Islet precursor cell (in vitro differentiated cells): ENCODE data around the gene SCEL.
A peak's percentile ranks its signal among the peaks of the same experiment; 100 is the strongest.

Source experiments
- DNase-seq: peaks from one replicate; pipeline ENCODE4 v3.0.0-alpha.2; 2018

Gene SCEL

DNA sequence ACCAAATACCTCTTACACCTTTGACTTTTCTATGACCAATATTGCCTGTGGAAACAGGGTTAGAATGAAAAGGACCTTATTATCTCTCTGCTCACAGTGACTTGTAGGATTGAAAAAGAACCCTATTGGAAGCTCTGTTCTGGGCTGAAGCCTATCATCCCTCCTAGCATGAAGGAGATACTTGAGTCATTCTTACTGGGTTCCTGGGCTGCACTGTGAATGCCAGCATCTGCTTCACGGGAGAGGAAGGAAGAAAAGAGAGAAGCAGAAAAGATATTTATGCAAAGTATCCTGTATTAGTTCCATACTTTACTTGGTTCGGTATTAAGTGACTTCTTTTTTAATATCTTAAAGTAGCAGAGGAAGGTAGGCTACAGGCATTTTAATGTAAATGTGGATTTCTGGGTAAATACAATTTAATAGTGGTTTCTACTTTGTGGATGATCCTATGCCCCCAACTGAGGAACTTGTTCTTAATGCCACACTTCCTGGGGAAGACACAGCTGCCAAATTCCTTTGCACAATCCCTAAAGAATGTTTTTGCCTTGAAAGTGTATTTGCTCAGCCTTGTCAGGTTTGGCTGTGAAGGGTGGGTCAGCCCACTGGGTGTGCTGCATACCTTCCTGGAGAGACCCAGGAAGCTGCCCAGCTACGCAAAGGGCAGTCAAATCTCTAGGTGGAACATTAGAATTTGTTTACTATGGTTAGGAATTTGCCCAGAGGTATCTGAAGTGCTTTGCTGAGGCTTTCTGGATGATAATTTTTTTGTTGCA, 13.7 kb upstream of the SCEL start:
- DNase-seq = peak; percentile 72

DNA sequence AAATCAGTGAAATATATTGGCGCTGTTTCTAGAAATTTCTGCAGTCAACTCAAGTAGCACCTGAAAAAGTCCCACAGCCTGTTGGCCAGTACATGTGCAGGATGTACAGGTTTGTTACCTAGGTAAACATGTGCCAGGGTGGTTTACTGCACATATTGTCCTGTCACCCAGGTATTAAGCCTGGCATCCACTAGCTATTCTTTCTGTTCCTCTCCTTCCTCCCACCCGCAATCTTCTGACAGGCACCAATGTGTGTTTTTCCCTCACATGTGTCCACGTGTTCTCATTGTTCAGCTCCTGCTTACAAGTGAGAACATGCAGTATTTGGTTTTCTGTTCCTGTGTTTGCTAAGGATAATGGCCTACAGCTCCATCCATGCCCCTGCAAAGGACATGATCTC, 13.1 kb upstream of the SCEL start:
- DNase-seq = no peak

DNA sequence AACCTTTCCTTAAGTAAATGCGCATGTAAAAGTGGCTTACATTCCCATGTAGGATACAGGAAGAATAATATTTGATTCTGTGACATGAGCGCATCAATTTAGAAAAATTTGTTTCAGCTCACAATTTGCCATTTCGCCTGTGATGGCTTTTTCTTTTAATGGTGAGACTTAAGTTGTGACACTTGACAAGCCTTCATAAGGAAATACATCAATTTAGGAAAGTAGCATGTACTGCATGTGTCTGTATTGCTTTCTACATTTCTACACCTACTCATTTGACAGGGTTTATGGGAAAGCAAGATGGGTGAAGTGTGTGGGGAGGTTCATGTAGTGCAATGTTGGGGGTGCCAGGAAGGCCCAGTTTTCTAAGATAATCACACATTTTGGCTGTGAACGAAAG, 12.1 kb upstream of the SCEL start:
- no peak for DNase-seq

DNA sequence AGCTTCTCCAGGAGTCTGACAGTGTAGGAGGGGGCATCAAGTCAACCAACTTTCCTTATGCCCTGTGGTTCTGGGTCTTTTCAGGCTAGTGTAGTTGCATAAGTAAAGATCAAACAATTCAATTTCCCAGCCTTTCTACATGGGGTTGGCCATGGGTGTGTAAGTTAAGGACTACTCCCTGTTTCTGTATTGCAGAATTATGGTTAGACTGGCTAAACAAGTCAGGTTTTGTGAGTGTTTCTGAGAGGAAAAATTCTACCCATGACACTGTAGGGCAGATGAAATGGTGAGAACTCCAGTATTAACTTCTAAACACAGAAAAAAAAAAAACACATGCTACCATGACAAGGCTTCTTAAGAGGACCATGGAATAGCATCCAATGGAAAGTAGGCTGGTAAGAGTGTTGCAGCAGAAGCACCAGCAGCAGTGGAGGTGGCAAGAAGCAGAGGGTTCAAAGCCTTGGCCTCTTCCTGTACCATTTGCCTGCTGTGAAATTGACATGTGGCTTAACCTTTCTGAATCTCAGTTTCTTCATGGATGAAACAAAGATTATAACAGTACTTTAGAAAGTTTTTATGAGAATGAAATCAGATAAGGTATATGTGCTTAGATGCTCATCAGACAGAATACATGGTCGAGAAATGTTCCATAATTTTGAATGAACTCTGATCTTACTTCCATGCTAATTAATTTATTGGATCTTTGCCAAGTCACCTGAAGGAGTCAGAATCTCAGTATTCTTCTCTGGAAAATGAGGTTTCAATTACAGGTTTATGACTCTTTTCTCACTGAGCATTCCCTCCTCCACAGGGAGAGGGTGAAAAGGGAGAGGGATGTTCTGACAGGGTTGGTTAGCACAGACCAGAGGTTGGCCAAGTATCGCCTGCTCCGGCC, 11.4 kb upstream of the SCEL start:
- DNase-seq = no peak

DNA sequence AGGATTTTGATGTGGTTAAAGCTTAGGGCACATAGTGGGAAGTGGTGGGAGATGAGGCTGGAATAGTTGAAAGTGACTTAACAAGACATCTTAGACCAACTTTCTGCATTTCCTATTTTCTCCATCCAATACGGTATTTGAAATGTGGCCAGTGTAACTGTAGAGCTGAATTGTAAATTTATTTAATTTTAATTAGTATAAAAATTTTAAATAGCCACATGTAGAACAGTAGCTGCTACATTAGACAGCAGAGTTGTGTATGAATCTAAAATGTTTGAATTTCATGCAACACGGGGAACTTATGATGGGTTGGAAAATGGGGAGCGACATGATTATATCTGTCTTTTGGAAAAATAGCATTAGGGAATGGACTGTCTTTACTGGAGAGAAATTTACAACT, 7.1 kb upstream of the SCEL start:
- DNase-seq = no peak

DNA sequence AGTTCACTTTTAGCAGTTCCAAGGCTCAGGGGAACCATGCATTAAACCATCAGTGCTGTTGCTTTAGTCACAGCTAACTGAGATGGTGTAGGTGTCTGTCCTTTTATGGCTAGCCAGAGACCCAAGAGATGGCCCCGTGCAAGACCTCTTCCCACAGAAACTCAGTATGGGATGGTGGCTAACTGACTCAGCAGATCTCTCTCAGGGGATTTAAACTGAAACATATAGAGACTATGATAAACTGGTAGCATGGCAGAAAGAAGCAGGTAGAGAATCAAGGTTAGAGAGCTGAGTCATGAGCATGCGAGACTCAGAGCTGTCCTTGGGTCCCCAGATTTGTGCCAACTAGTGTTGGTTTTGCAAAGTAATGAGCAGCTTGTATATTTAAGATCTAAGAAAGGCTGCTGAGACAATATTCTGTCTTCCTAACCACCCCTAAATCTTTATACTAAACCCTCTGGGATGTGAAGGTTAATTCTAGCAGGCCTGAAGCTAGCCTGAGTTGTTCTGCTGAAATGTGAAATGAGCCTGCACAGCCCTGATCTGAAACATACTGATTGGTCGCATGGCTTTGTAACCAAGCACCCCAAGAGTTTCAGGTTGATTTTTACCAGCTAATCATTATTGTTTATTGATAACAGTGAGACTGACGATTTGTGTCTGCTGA, 6.5 kb upstream of the SCEL start:
- no peak for DNase-seq

DNA sequence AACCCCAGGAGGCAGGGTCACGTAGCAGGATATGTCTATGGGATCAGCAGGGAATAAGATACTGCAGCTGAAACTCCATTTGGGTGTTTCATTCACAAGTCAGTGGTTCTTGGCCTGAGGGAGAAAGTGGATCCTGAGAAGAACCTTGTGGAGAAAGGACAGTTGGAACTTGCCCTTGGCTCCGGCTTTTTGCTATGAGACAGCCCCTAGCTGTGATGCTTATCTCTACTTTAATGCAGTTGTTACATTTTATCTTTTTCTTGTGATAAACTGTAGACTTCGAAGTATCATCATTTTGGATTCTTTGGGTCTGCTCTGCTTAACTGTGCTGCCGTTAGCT, 6.0 kb upstream of the SCEL start:
- no peak for DNase-seq

DNA sequence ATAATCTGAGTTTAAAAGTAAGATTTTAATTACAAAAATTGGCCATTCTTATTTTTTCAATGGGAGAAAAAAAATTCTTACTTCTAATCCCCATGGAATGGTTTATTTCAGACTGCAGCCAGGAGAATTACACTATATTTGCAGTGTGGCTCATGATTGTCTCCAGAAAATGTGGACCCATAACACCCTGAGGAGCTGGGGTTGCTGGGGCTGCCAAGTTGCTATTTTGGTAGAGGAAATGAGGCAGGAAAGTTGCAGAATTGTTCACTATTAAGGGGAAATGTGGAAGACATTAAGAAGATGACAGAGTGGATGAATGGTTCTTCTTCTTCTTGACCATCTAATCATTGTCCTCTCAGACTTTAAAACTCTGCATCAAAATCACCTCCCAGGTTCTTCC, 4.6 kb upstream of the SCEL start:
- DNase-seq = no peak

DNA sequence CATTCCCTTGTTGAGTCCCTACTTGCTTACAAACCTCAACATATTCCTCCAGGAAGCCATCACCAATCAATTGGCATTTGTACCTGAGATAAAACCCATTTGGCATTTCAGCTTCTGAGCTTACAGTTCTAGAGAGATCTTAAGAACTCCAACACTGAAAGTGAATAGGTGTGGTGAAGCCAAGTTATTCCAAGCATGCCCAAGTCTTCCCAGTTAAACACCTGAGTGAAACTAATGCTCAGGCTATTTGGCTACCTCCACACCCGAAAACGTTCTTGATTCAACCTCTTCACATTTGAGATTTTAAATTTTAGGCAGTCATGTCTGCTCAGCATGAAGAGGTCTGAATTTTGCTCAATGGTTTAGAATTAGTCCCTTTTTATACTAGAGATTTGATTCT, 2.5 kb upstream of the SCEL start:
- DNase-seq = no peak

DNA sequence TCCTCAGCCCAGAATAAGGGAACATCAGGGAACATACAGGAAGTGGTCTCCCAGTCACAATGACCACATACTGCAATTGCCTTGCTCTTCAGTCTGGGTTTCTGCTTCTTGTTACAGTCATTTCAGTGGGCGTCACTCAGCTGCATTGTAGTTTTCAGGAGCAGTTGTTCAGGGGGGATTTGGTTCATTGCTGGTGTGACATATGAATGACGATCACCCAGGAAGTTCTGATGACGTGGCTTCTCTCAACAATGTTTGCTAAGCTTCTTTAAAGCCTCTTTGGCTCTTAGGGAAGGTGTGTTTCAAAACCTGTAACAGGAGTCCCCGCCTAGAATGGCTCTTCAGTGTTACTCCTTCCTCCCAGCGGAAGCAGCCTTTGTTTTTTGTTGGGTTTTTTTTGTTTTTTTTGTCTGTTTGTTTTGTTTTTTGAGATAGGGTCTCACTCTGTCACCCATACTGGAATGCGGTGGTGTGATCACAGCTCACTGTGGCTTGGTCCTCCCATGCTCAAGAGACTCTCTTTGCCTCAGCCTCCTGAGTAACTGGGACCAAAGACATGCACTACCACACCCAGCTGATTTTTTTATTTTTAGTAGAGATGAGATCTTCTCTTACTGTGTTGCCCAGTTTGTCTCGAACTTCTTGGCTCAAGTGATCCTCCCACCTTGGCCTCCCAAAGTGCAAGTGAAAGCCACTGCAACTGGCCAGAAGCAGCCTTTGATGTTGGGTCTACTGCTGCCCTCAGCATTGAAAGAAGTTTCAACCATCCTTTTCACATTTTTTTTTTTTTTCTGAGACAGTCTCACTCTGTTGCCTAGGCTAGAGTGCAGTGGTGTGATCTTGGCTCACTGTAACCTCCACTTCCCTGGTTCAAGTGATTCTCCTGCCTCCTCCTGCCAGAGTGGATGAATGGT, 1.4 kb upstream of the SCEL start:
- DNase-seq = no peak

DNA sequence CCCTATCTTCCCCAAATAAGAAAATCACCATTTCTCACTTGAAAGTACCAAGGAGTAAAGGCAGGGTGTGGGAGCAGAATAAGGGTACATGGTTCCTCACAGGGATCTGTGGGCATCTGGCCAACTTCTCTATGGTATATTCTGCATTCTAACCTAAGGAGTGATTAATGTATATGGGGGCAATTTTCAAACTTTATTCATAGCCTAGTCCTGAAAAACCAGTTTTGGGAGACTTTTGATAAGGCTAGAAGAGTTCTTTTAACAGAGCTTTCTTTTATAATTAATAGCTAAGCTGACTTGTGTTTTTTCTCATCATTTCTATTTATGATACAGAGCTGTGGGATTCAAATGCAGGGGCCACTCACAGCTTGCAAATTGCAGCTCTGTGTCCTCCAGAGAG, 852 bp downstream of the SCEL start:
- no peak for DNase-seq

DNA sequence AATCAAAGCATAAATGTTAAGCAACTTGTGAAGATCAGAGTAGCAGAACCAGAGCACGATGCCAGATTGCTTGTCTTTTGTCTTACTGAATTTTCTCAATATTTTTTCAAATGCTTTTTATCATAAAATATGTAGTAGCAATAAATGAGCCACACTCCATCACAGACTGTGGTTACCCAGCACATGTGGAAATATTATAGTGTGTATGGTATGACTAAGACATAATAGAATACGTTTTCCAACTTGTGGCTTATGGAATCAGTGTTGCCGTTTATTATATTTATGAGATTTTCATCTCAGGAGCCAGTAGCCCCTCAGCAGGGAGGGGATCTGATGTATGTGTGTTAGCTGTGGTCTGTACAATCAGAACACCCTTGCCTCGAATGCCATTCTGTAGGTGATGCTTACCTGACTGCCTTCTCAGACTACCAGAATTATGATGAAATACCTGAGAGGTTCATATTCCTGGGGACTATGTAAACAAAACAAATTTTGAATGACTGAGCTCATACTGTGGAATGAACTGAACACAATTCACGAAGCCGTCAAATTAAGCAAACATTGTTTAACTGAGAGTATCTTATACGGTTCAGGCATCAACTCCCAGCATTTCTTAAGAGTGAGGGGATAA, 1.9 kb downstream of the SCEL start:
- no peak for DNase-seq

DNA sequence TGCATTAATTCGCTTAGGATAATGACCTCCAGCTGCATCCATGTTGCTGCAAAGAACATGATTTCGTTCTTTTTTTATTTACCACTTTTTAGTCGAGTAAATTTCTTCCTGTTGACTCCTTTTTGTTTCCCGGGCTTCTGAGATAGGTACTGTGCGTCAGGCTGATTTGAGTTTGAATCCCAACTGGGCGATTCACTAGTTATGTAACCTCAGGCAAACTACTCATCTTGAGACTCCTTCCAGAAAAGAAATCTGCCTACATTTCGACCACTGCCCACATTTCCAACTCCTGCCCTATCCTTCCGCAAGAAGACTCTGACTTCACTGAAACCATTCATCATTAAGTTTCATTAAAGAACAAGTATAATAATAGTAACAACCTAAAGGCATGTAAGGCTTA, 8.2 kb downstream of the SCEL start:
- no peak for DNase-seq

DNA sequence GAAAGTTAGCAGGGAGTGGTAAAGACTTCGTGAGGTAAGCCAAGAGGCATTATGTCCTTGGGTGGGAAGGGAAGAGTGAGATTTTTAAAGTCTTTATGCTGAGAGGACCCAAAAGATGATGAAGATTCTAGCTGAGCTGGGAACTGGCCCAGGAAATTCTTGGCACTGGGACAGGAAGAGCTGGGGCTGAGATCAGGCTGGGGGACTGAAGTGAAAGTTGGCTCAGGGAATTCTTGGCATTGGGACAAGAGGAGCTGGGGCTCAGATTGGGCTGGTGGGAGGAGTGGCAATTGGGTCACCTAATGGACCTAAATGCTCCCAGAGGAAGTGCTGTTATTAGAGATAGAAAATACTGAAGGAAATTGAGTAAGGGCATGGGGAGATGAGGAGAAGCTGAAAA, 8.8 kb downstream of the SCEL start:
- DNase-seq = no peak

DNA sequence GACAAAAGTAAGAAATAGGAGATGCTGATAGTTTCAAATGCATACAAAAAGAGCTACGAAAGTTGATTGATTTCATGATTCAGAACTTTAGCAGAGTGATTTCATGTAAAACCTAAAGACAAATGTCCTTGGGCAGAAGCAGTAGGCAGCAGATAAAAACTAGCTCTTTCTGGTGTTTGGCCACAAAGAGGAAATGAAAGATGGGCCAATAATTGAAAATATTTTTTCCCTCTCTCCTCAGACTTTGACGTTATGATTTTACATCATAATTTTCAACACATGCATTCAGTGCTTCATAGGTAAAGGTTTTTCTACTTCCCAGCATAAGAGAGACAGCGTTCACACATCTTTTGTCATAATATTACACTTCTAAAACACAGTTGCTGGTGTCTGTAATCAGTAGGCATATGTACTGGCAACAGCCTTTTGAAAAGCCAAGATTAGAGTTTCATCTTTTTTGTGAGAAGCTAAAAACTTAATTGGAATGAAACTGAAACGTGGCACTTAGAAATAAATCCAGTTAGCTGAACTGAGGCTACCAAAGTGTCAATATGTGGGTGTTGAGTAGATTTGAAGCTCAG, 9.3 kb downstream of the SCEL start:
- no peak for DNase-seq

DNA sequence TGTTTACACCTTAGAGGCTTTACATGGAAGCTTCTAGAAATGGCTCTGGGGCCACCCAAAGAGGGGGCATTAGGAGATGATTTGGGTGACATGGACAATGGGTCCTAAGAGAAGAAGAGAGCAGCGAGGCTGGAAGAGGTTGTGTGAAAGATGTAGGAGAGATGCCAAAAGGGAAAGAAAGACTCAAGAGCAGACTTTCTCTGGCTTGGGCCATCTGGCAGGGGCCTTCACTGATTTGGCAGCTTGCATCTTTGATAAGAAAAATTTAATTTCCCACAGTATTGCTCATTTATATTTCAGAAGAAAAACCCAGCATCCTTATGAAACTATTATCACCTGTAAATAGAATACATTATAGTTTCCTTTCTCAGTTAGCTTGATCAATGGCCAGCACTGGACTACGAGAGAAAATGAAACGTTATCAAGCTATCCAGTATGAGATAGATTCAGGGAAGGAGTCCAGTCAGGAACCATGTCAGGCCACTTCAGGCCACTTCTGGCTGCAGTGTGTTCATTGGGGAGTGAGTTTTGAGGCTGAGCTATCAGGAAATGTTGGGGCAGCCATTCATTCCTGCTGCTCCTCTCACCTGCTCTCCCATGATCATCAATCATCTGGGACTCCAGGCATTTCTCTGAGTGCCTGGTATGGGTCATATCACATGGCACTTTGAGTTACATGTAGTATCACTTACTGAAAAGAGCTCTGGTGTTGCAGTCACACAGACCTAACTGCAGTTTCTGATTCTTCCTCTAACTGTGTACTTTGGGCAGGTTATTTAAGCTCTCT, 10.3 kb downstream of the SCEL start:
- no peak for DNase-seq

DNA sequence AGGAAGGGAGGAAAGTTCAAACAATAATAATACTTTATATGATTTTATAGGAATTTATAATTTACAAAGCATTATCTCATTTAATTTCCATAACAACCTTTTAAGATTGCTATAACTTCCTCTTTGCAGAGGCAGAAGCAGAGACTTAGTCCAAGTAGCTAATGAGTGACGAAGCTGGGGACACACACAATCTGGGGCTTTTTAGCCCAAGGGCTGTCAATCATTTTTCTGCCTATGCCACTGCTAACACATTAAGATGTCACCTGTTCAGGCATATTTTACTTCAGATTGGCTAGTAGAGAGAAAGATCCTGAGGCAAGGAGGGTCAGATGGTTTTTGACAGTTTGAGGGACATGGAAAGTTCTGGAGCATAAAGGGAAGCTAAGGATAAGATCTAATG, 12.6 kb downstream of the SCEL start:
- DNase-seq = no peak

DNA sequence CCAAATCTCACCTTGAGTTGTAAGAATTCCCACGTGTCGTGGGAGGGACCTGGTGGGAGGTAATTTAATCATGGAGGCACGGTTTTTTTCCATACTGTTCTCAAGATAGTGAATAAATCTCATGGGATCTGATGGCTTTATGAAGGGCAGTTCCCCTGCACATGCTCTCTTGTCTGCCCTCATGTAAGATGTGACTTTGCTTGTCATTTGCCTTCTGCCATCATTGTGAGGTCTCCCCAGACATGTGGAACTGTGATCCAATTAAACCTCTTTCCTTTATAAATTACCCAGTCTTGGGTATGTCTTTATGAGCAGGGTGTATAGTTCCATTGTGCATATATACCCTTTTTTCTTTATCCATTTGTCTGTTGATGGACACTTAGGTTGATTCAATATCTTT, 13.1 kb downstream of the SCEL start:
- DNase-seq = no peak

DNA sequence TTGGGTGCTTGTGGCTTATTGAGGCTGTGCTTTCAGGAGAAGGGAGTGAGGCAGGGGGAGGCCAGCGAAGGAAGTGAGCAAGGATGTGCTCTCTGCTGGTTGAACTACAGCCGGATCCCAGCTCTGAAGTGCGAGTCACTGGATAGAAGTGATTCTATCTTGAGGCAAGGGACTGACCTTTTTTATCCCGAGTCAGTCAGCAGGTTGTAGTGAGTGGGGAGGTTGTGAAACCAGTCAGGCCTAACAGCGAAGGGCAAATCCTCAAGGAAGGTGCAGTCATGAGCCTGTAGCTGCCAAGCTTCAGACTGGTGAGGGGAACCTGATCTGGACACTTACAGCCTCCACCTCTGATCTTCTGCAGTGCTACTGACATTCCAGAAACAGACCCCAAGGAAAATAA, 18.6 kb downstream of the SCEL start:
- peak; percentile 59 for DNase-seq

DNA sequence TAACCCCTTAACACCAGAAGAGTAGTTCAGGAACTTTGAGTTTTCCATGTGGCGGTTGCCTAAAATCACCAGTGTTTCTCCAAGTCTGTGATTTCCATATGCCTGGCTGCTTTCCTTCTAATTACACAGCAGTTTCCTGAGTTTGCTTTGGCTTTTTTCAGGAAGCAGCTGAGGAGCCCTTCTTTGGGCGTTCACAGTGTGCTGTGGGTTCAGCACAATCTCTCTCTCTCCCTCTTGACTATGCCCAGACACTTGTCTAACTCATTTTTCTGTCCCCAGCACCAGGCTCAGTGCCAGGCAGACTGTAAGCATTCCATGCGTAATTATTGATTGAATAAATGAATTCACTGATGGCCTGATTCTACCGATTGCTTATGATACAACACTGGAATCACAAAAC, 19.7 kb downstream of the SCEL start:
- DNase-seq = no peak

DNA sequence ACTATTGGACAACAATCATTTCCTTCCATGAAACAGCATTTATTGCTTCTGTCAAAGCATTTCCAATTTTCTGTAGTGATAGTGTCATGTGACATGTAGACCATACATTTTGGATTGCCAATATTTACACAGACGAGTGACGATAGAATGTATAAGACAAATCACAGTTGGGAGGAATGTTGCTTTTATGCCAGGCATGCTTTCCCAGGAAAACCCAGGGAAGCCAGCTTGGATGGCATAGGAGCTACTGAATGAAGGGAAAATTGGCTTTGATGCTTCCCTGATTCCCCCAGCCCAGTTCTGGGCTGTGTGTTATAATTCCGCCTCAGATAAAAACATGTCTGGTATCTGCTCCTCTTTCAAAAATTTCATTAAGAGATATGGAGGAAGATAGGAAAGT, 22.5 kb downstream of the SCEL start:
- DNase-seq = no peak
